Fibroblast of the aortic adventitia (primary cell): Measurements from ENCODE around the gene PEX10. TPM values are rescaled to one million over a fixed set of nuclear protein-coding genes. Genes with fewer than 3 reads are reported as not detected.

ENCODE experiments used
- DNase-seq: peaks from one replicate; pipeline ENCODE4 v3.0.0-alpha.2; 2010; ENCODE audit warnings: low read depth
- H3K4me3 ChIP-seq: 2 replicates; pipeline ENCODE4 v1.5.1; 2011; ENCODE audit warnings: low read depth, mild to moderate bottlenecking, control low read depth, low read length, moderate library complexity
- CTCF ChIP-seq: IDR thresholded peaks from 2 replicates; pipeline ENCODE4 v1.5.1; 2011; ENCODE audit warnings: mild to moderate bottlenecking, low read length, control low read depth, inconsistent platforms; ENCODE audit not compliant: insufficient read depth
- total RNA-seq: library from RNA; depleted of rRNA; stranded (reverse); fragments of >200 nt; gene quantifications from 2 replicates; pipeline ENCODE4 v1.2.3, GENCODE V29; 2012; ENCODE audit warnings: low replicate concordance

PEX10 gene
- total RNA-seq, 1 donor = 24.9 TPM

- no peak for TF ChIP-seq CTCF
- peak overlapping the region; percentile 86 for H3K4me3 ChIP-seq
Measured at GRCh38 chr1:2413495-2414296, 1.3 kb upstream of the PEX10 start.

GRCh38 chr1:2412773-2413494 lies 570 bp upstream of the PEX10 start:
- peak overlapping the region; percentile 86 for H3K4me3 ChIP-seq
- DNase-seq = peak; percentile 40
- peak; percentile 1 for TF ChIP-seq CTCF

More at GRCh38 chr1:2413495-2414296, 1.3 kb upstream of the PEX10 start:
- DNase-seq = no peak

GRCh38 chr1:2411801-2412394 lies 466 bp downstream of the PEX10 start:
- DNase-seq = no peak

GRCh38 chr1:2409745-2410144 lies 2.6 kb downstream of the PEX10 start:
- no peak overlapping the region for H3K4me3 ChIP-seq
- TF ChIP-seq CTCF = no peak
- no peak for DNase-seq

More at GRCh38 chr1:2411801-2412394, 466 bp downstream of the PEX10 start:
- TF ChIP-seq CTCF = no peak
- H3K4me3 ChIP-seq = peak overlapping the region; percentile 90

- no peak for DNase-seq
- TF ChIP-seq CTCF = no peak
Measured at GRCh38 chr1:2408859-2409276, 3.5 kb downstream of the PEX10 start.

GRCh38 chr1:2408456-2408855 lies 3.9 kb downstream of the PEX10 start:
- no peak for DNase-seq
- TF ChIP-seq CTCF = no peak
- no peak overlapping the region for H3K4me3 ChIP-seq

More at GRCh38 chr1:2408859-2409276, 3.5 kb downstream of the PEX10 start:
- no peak overlapping the region for H3K4me3 ChIP-seq
